ENCODE measurements around the gene P2RX2. TPM values are rescaled to one million over a fixed set of nuclear protein-coding genes. Genes with fewer than 3 reads are reported as not detected.

Gene P2RX2
- total and polyA plus RNA-seq, 12 donors = not detected

DNA sequence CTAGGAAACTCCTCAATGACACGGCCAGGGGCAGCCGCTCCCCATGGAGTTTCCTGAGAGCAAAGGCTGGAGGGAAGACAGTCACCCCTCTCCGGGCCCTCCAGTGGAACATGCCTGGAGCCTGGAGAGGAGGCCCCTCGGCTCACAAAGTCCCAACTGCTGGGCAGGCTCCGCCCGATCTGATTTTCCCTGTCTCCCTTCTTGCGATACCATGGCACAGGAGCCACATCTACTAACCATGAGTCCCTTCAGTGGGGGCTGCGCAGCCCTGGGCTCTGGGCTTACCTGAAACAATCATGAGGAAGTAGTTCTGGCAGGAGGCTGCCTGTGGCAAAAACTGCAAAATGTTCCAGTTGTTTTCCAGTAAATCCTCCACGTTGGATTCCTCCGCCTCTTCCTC lies 15.3 kb downstream of the P2RX2 start:
- intact Hi-C loops (cut with DNase I) = no loop called here
- peaks cover 0 to 100% (median 52%) of the 10 kb centered on the region in 9 donors for H3K36me3 ChIP-seq

DNA sequence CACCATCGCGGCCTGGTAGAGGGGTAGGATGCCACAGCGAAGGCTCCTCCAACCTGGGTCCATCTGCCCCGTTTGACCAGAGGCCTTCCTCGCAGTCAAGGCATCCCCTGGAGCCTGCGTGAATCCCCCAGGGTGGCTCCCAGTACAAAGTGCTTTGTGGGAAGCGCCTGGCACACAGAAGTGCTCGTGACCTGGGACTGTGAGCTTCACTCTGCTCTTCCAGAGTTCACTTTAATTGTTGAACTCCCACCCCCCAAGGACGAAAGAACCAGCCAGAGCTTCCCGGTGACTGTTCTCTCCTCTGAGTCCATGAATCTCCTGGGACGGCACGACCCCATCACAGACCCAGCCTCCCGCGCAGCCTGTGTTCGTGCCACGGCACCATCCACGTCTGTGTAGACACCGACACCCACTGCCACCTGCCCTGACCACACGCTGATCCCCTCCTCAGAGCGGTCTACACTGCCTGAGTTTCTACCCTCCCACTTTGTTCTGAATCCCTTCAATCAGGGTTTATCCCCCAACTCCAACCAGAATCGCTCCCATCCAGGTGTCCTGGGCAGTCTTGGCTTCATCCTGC lies 15.9 kb downstream of the P2RX2 start:
- Histone ChIP-seq H3K27me3 (no peaks in the 10 kb centered on the region), H3K36me3 (peaks cover 0 to 98% (median 52%) of the 10 kb centered on the region in 9 donors), H3K4me1 (no peaks in the 10 kb centered on the region), H3K27ac (no peak overlapping the region), H3K9me3 (no peaks in the 10 kb centered on the region), H3K4me3 (no peak overlapping the region)
- intact Hi-C loops (cut with DNase I) = no loop called here
- TF ChIP-seq, protein P1, sequence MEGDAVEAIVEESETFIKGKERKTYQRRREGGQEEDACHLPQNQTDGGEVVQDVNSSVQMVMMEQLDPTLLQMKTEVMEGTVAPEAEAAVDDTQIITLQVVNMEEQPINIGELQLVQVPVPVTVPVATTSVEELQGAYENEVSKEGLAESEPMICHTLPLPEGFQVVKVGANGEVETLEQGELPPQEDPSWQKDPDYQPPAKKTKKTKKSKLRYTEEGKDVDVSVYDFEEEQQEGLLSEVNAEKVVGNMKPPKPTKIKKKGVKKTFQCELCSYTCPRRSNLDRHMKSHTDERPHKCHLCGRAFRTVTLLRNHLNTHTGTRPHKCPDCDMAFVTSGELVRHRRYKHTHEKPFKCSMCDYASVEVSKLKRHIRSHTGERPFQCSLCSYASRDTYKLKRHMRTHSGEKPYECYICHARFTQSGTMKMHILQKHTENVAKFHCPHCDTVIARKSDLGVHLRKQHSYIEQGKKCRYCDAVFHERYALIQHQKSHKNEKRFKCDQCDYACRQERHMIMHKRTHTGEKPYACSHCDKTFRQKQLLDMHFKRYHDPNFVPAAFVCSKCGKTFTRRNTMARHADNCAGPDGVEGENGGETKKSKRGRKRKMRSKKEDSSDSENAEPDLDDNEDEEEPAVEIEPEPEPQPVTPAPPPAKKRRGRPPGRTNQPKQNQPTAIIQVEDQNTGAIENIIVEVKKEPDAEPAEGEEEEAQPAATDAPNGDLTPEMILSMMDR (IDR thresholded peaks at IDR 0.05) = no peak
- no peak for ATAC-seq
- WGBS, 2 donors = 95 to 96% methylated on average over 21 of the region's 21 CpGs
- no peak for DNase-seq

More for the DNA sequence above, 15.3 kb downstream of the P2RX2 start:
- Histone ChIP-seq H3K9me3 (no peaks in the 10 kb centered on the region), H3K4me3 (no peak overlapping the region), H3K4me1 (no peaks in the 10 kb centered on the region), H3K27me3 (no peaks in the 10 kb centered on the region), H3K27ac (no peak overlapping the region)
- no peak for ATAC-seq
- TF ChIP-seq, protein P1 (IDR thresholded peaks at IDR 0.05) = no peak
- no peak for DNase-seq
- WGBS, 2 donors = 89 to 90% methylated on average over 10 of the region's 10 CpGs

DNA sequence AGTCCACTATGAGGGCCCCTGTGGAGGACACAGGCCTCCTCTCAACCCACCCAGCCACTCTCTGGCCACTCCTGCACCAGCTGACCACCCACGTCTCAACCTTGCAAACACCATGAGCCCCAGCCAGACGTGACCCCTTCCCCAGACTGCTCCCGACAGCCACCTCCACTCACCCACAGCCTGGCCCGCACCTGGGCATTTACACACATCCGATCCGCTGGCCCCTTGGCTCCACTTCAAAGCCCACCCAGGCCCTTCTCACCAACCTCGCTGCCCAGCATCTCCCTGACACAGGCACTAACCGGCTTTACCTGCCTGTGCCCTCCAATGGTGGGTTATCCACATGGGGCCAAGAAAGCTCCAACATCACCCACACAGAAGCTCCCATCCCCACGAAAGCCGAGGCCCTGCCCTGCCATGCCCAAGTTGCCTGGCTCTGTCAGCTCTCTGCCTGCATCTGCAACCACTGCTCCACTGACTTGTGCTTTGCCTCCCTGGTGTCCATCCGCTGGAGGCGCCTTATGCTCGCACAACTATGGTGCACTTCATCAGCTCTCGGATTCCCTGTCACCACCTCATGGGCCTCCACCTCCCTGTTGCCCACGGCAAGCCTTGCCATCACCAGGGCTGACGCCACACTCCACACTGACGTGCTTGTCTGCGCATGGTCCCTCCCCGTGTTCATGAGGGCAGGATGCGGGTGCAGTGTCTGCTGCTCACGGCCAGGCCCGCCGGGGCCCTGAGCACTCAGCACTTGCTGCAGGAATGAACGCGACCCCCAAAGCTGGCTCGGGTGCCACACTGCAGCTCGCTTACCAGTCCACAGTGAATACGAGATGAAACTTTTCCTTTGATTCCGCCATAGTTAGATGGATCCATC lies 16.7 kb downstream of the P2RX2 start:
- WGBS, 2 donors = 91 to 97% methylated on average over 29 of the region's 29 CpGs
- TF ChIP-seq, protein P1 (IDR thresholded peaks at IDR 0.05) = no peak
- Histone ChIP-seq H3K4me3 (no peak overlapping the region), H3K27ac (no peak overlapping the region), H3K36me3 (peaks cover 0 to 95% (median 52%) of the 10 kb centered on the region in 9 donors), H3K9me3 (no peaks in the 10 kb centered on the region), H3K4me1 (no peaks in the 10 kb centered on the region), H3K27me3 (no peaks in the 10 kb centered on the region)
- intact Hi-C loops (cut with DNase I) = no loop called here
- DNase-seq = no peak
- ATAC-seq = no peak

DNA sequence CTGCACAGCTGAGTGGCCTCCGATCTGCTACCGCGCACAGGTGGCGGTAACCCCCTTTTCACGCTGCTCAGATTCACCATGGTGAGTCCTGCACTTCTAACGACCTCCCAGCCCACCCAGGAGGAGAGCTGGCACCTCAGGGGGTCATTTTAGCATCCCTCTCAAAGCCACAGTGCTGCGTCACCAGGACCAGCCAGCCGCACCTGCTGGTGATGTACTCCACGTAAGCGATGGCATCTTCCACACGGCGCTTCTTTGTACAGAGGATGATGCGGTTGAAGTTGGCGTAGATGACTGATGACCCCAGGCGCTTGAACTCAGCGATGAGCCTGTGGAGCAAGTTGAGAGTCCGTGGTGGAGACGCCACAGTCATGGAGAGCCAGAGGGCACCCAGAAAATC lies 19.2 kb downstream of the P2RX2 start:
- H3K4me1 ChIP-seq = no peaks in the 10 kb centered on the region
- H3K9me3 ChIP-seq = no peaks in the 10 kb centered on the region
- DNase-seq (no peak), ATAC-seq (no peak)
- no peak overlapping the region for H3K4me3 ChIP-seq
- WGBS, 2 donors = 94 to 96% methylated on average over 18 of the region's 18 CpGs
- H3K36me3 ChIP-seq = peaks cover 0 to 95% (median 39%) of the 10 kb centered on the region in 9 donors
- no peak overlapping the region for H3K27ac ChIP-seq
- TF ChIP-seq, protein P1 (IDR thresholded peaks at IDR 0.05) = no peak
- intact Hi-C loops (cut with DNase I) = no loop called here
- no peaks in the 10 kb centered on the region for H3K27me3 ChIP-seq
